Liver (tissue), 9 donors: Measurements from ENCODE around the gene SLC66A2. TPM values are rescaled to one million over a fixed set of nuclear protein-coding genes. Genes with fewer than 3 reads are reported as not detected.

ENCODE experiments used
- DNase-seq: peaks from one replicate; pipeline ENCODE4 v3.0.0-alpha.2; 2017; ENCODE audit warnings: low spot score
- H3K27ac ChIP-seq, 2 donors: one replicate each; pipeline ENCODE4 v1.7.0; 2013; ENCODE audit warnings: inconsistent platforms in 2 of 2, low read length in 2 of 2, control low read depth in 1 of 2, low read depth in 1 of 2, mild to moderate bottlenecking in 1 of 2
- H3K27me3 ChIP-seq, 4 donors: one replicate each; pipeline versions ENCODE4 v1.6.1 to v1.7.0; 2013; ENCODE audit warnings: low read length in 3 of 4, inconsistent platforms in 1 of 4, mild to moderate bottlenecking in 1 of 4, moderate library complexity in 1 of 4; ENCODE audit not compliant: control insufficient read depth in 4 of 4, insufficient read depth in 4 of 4
- H3K36me3 ChIP-seq, 4 donors: one replicate each; pipeline versions ENCODE4 v1.6.1 to v1.7.0; 2013; ENCODE audit warnings: low read length in 3 of 4, mild to moderate bottlenecking in 3 of 4, low read depth in 1 of 4, moderate library complexity in 1 of 4; ENCODE audit not compliant: control insufficient read depth in 4 of 4, insufficient read depth in 3 of 4
- H3K4me1 ChIP-seq, 4 donors: one replicate each; pipeline versions ENCODE4 v1.6.1 to v1.7.0; 2013; ENCODE audit warnings: low read length in 3 of 4, mild to moderate bottlenecking in 3 of 4, moderate library complexity in 1 of 4; ENCODE audit not compliant: control insufficient read depth in 4 of 4, insufficient read depth in 4 of 4
- H3K4me3 ChIP-seq, 3 donors: one replicate each; pipeline versions ENCODE4 v1.6.1 to v1.7.0; 2013; ENCODE audit warnings: low read length in 3 of 3, control low read depth in 1 of 3, low read depth in 1 of 3, mild to moderate bottlenecking in 1 of 3
- H3K9ac ChIP-seq, 2 donors: one replicate each; pipeline ENCODE4 v1.7.0; 2013; ENCODE audit warnings: low read length in 2 of 2, mild to moderate bottlenecking in 2 of 2, moderate library complexity in 2 of 2, control low read depth in 1 of 2, low read depth in 1 of 2
- H3K9me3 ChIP-seq, 4 donors: one replicate each; pipeline versions ENCODE4 v1.6.1 to v1.7.0; 2013; ENCODE audit warnings: low read length in 3 of 4; ENCODE audit not compliant: control insufficient read depth in 4 of 4
- FOXA1 ChIP-seq: IDR thresholded peaks from 2 replicates; pipeline ENCODE4 v1.6.1; 2016; ENCODE audit warnings: antibody characterized with exemption
- GABPA ChIP-seq, 2 donors: IDR thresholded peaks in 1 of 2; conservative IDR thresholded peaks in 1 of 2; 2 replicates each; pipeline ENCODE4 v1.6.1; 2016; ENCODE audit warnings: antibody characterized with exemption in 2 of 2, mild to moderate bottlenecking in 1 of 2, moderate library complexity in 1 of 2
- HNF4A ChIP-seq, 2 donors: conservative IDR thresholded peaks; 2 replicates each; pipeline ENCODE4 v1.6.1; 2016; ENCODE audit warnings: antibody characterized with exemption in 2 of 2, mild to moderate bottlenecking in 2 of 2
- HNF4G ChIP-seq: IDR thresholded peaks from 2 replicates; pipeline ENCODE4 v1.6.1; 2016; ENCODE audit warnings: antibody characterized with exemption
- NR2F2 ChIP-seq: IDR thresholded peaks from 2 replicates; pipeline ENCODE4 v1.6.1; 2016; ENCODE audit warnings: antibody characterized with exemption
- RAD21 ChIP-seq, 2 donors: IDR thresholded peaks; 2 replicates each; pipeline ENCODE4 v1.6.1; 2016; ENCODE audit warnings: antibody characterized with exemption in 2 of 2, mild to moderate bottlenecking in 2 of 2
- RXRA ChIP-seq, 2 donors: IDR thresholded peaks; 2 replicates each; pipeline ENCODE4 v1.6.1; 2017 to 2018; ENCODE audit warnings: antibody characterized with exemption in 2 of 2, mild to moderate bottlenecking in 1 of 2
- SP1 ChIP-seq: IDR thresholded peaks from 2 replicates; pipeline ENCODE4 v1.6.1; 2018; ENCODE audit warnings: antibody characterized with exemption, mild to moderate bottlenecking
- WGBS: extraction: QIAGEN DNeasy Blood & Tissue Kit; methylation state at CpG from one replicate; pipeline ENCODE4 v1.1.7; 2013; 5-methylcytosine and 5-hydroxymethylcytosine counted together
- polyA plus RNA-seq, 2 donors: library from polyadenylated mRNA; stranded (reverse) in 1 of 2; unstranded in 1 of 2; fragments of 200-250 nt in 1 of 2; fragments of >200 nt in 1 of 2; fragmentation: Nextera tagmentation in 1 of 2; extraction: Ambion mirVana in 1 of 2; gene quantifications; one replicate each; pipeline versions ENCODE4 v1.2.1 to v1.2.3, GENCODE V29; 2013 to 2015
- total RNA-seq, 2 donors: library from RNA; depleted of rRNA; stranded (reverse); fragments of >200 nt; gene quantifications; one replicate each; pipeline ENCODE4 v1.2.3, GENCODE V29; 2014
- TF ChIP-seq, protein P1 (sequence below): IDR thresholded peaks from 2 replicates; pipeline ENCODE4 v1.6.1; 2016; ENCODE audit warnings: antibody characterized with exemption
- TF ChIP-seq, protein P2 (sequence below): IDR thresholded peaks from 2 replicates; pipeline ENCODE4 v1.6.1; 2016; ENCODE audit warnings: antibody characterized with exemption
- TF ChIP-seq, protein P3 (sequence below): fragments of 150-350 bp; IDR thresholded peaks from 2 replicates; pipeline ENCODE4 v1.5.1; 2017; ENCODE audit warnings: improper control_type of control experiment, low read depth, low read length; ENCODE audit not compliant: missing input control
- TF ChIP-seq, protein P4 (sequence below): IDR thresholded peaks from 2 replicates; pipeline ENCODE4 v1.6.1; 2016; ENCODE audit warnings: antibody characterized with exemption
- donor health status: healthy.
- donor health status: healthy.
- donor health status: healthy.
- donor health status: healthy.
- donor health status: healthy.

Gene SLC66A2
- total and polyA plus RNA-seq, 4 donors, result 47.8 to 107 (median 67.9) TPM

DNA sequence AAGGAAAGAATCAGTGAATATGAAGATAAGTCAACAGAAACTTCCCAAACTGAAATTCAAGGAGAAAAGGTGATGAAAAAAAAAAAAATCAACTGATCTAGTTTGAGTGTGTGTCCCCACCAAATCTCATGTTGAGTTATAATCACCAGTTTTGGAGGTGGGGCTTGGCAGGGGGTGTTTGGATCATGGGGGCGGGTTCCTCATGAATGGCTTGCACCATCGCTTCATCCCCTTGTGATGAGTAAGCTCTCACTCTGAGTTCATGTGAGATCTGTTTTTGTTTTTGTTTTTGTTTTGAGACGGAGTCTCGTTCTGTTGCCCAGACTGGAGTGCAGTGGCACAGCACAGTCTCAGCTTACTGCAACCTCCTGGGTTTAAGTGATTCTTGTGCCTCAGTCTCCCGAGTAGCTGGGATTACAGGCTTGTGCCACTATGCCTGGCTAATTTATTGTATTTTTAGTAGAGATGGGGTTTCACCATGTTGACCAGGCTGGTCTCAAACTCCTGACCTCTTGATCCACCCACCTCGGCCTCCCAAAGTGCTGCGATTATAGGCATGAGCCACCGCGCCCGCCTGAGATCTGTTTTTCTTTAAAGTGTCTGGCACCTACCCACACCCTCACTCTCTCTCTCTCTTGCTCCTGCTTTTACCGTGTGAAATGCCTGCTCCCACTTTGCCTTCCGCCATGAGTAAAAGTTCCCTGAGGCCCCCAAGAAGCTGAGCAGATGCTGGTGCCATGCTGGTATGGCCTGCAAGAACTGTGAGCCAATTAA is 4.0 kb upstream of the SLC66A2 start:
- no peak overlapping the region for H3K4me3 ChIP-seq

DNA sequence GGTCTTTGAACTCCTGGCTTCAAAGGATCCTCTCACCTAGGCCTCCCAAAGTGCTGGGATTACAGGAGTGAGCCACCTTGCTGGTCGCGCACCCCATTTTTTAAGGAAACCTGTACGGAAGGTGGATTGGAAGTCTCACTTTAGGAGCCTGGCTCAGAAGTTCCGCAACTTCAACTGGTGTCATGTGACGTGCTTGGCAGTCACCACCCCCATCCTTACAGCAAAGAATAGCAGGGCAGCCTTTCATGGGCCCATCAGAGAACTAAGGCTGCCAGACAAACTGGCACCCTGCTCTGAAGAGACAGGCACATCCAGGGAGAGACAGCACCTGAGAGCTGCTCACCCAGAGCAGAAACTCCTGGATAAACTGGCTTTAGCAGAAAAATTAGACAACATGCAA is 3.3 kb upstream of the SLC66A2 start:
- TF ChIP-seq, protein P1, sequence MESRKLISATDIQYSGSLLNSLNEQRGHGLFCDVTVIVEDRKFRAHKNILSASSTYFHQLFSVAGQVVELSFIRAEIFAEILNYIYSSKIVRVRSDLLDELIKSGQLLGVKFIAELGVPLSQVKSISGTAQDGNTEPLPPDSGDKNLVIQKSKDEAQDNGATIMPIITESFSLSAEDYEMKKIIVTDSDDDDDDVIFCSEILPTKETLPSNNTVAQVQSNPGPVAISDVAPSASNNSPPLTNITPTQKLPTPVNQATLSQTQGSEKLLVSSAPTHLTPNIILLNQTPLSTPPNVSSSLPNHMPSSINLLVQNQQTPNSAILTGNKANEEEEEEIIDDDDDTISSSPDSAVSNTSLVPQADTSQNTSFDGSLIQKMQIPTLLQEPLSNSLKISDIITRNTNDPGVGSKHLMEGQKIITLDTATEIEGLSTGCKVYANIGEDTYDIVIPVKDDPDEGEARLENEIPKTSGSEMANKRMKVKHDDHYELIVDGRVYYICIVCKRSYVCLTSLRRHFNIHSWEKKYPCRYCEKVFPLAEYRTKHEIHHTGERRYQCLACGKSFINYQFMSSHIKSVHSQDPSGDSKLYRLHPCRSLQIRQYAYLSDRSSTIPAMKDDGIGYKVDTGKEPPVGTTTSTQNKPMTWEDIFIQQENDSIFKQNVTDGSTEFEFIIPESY, result no peak
- TF ChIP-seq GABPA (IDR thresholded peaks at IDR 0.05 in 1 of 2, conservative IDR thresholded peaks at IDR 0.05 in 1 of 2) (no peak), HNF4A (conservative IDR thresholded peaks at IDR 0.05) (no peak), NR2F2 (no peak), RAD21 (IDR thresholded peaks at IDR 0.05) (no peak), HNF4G (no peak), RXRA (IDR thresholded peaks at IDR 0.05) (no peak)
- TF ChIP-seq, protein P2, sequence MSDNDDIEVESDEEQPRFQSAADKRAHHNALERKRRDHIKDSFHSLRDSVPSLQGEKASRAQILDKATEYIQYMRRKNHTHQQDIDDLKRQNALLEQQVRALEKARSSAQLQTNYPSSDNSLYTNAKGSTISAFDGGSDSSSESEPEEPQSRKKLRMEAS, result no peak
- TF ChIP-seq, protein P3, sequence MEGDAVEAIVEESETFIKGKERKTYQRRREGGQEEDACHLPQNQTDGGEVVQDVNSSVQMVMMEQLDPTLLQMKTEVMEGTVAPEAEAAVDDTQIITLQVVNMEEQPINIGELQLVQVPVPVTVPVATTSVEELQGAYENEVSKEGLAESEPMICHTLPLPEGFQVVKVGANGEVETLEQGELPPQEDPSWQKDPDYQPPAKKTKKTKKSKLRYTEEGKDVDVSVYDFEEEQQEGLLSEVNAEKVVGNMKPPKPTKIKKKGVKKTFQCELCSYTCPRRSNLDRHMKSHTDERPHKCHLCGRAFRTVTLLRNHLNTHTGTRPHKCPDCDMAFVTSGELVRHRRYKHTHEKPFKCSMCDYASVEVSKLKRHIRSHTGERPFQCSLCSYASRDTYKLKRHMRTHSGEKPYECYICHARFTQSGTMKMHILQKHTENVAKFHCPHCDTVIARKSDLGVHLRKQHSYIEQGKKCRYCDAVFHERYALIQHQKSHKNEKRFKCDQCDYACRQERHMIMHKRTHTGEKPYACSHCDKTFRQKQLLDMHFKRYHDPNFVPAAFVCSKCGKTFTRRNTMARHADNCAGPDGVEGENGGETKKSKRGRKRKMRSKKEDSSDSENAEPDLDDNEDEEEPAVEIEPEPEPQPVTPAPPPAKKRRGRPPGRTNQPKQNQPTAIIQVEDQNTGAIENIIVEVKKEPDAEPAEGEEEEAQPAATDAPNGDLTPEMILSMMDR, result no peak
- TF ChIP-seq, protein P4, sequence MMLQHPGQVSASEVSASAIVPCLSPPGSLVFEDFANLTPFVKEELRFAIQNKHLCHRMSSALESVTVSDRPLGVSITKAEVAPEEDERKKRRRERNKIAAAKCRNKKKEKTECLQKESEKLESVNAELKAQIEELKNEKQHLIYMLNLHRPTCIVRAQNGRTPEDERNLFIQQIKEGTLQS, result no peak
- Histone ChIP-seq H3K4me3 (no peak overlapping the region), H3K36me3 (no peaks in the 10 kb centered on the region), H3K9me3 (no peaks in the 10 kb centered on the region), H3K27ac (no peak overlapping the region), H3K9ac (no peak overlapping the region), H3K27me3 (no peaks in the 10 kb centered on the region), H3K4me1 (peaks cover 2 to 13% (median 7%) of the 10 kb centered on the region in 4 donors)
- peak; percentile 19 for DNase-seq
- WGBS, result 78% methylated on average over 5 of the region's 5 CpGs

More for the DNA sequence above, 4.0 kb upstream of the SLC66A2 start:
- Histone ChIP-seq H3K4me1 (peaks cover 0 to 9% (median 4%) of the 10 kb centered on the region in 4 donors), H3K36me3 (no peaks in the 10 kb centered on the region), H3K27ac (no peak overlapping the region), H3K27me3 (no peaks in the 10 kb centered on the region), H3K9ac (no peak overlapping the region), H3K9me3 (no peaks in the 10 kb centered on the region)
- 92% methylated on average over 12 of the region's 12 CpGs for WGBS
- TF ChIP-seq RXRA (IDR thresholded peaks at IDR 0.05) (no peak), RAD21 (IDR thresholded peaks at IDR 0.05) (no peak), HNF4G (no peak), SP1 (no peak), GABPA (IDR thresholded peaks at IDR 0.05 in 1 of 2, conservative IDR thresholded peaks at IDR 0.05 in 1 of 2) (no peak), NR2F2 (no peak), FOXA1 (no peak)
- TF ChIP-seq, protein P4, result no peak
- TF ChIP-seq, protein P3, result no peak
- DNase-seq, result no peak
